GM12891 (cell line): ENCODE measurements around the gene PLA2R1.

Source experiments
- DNase-seq: peaks from one replicate; pipeline ENCODE4 v3.0.0; 2011; ENCODE audit warnings: low spot score; ENCODE audit not compliant: insufficient read length
- FAIRE-seq: peaks from 2 replicates; lab custom pipeline; 2011; peaks lifted over from hg19 to GRCh38; lab: Jason Lieb, UNC
- PAX5 ChIP-seq: IDR thresholded peaks from 2 replicates; pipeline ENCODE4 v1.6.1; 2011; ENCODE audit warnings: low read length, moderate library complexity, mild to moderate bottlenecking; ENCODE audit not compliant: insufficient read depth, severe bottlenecking
- POLR2A ChIP-seq: IDR thresholded peaks from 2 replicates; pipeline ENCODE4 v1.6.1; 2011; ENCODE audit warnings: low read depth, low read length, control low read depth
- POLR2AphosphoS5 ChIP-seq: IDR thresholded peaks from 2 replicates; pipeline ENCODE4 v1.6.1; 2011; ENCODE audit warnings: low read depth, low read length, control low read depth
- POU2F2 ChIP-seq: IDR thresholded peaks from 2 replicates; pipeline ENCODE4 v1.6.1; 2011; ENCODE audit warnings: low read depth, mild to moderate bottlenecking, control low read depth, low read length, moderate library complexity
- SPI1 ChIP-seq: IDR thresholded peaks from 2 replicates; pipeline ENCODE4 v1.6.1; 2011; ENCODE audit warnings: low read depth, low read length, control low read depth
- TAF1 ChIP-seq: IDR thresholded peaks from 2 replicates; pipeline ENCODE4 v1.6.1; 2011; ENCODE audit warnings: low read depth, low read length, control low read depth

PLA2R1 gene

GRCh38 chr2:160092445-160092844 is 30.0 kb upstream of the PLA2R1 start:
- no peak for FAIRE-seq

GRCh38 chr2:160091381-160091780 is 29.0 kb upstream of the PLA2R1 start:
- no peak for FAIRE-seq
- no peak for DNase-seq
- TF ChIP-seq PAX5 (no peak), TAF1 (no peak), POU2F2 (no peak), POLR2AphosphoS5 (no peak), SPI1 (no peak), POLR2A (no peak)

More at GRCh38 chr2:160092445-160092844, 30.0 kb upstream of the PLA2R1 start:
- DNase-seq, result no peak
- TF ChIP-seq TAF1 (no peak), POLR2A (no peak), POU2F2 (no peak), POLR2AphosphoS5 (no peak), PAX5 (no peak), SPI1 (no peak)

GRCh38 chr2:160087854-160088745 is 25.7 kb upstream of the PLA2R1 start:
- DNase-seq (no peak), FAIRE-seq (no peak)
- TF ChIP-seq POLR2A, result no peak
- TF ChIP-seq POU2F2, result no peak
- no peak for TF ChIP-seq TAF1
- TF ChIP-seq POLR2AphosphoS5, result no peak
- no peak for TF ChIP-seq SPI1
- TF ChIP-seq PAX5, result no peak

GRCh38 chr2:160085662-160086061 is 23.2 kb upstream of the PLA2R1 start:
- no peak for FAIRE-seq

GRCh38 chr2:160077912-160078810 is 15.7 kb upstream of the PLA2R1 start:
- TF ChIP-seq PAX5 (no peak), POLR2AphosphoS5 (no peak), POLR2A (no peak), POU2F2 (no peak)
- FAIRE-seq (no peak), DNase-seq (no peak)

More at GRCh38 chr2:160085662-160086061, 23.2 kb upstream of the PLA2R1 start:
- TF ChIP-seq POLR2AphosphoS5 (no peak), POU2F2 (no peak), SPI1 (no peak), POLR2A (no peak), PAX5 (no peak), TAF1 (no peak)
- no peak for DNase-seq

GRCh38 chr2:160076914-160077313 is 14.5 kb upstream of the PLA2R1 start:
- DNase-seq (no peak), FAIRE-seq (no peak)
- TF ChIP-seq PAX5 (no peak), POLR2A (no peak), POU2F2 (no peak), SPI1 (no peak), TAF1 (no peak), POLR2AphosphoS5 (no peak)

GRCh38 chr2:160076241-160076640 is 13.8 kb upstream of the PLA2R1 start:
- no peak for FAIRE-seq
- TF ChIP-seq POLR2A (no peak), PAX5 (no peak)
- DNase-seq, result no peak

- TF ChIP-seq TAF1 (no peak), SPI1 (no peak), PAX5 (no peak), POU2F2 (no peak), POLR2AphosphoS5 (no peak), POLR2A (no peak)
- DNase-seq (no peak), FAIRE-seq (no peak)
These were observed 12.8 kb upstream of the PLA2R1 start for GRCh38 chr2:160075171-160075570.

- no peak for TF ChIP-seq POLR2A
- TF ChIP-seq TAF1, result no peak
- TF ChIP-seq SPI1, result no peak
- no peak for TF ChIP-seq POLR2AphosphoS5
- TF ChIP-seq PAX5, result no peak
- no peak for TF ChIP-seq POU2F2
- no peak for DNase-seq
- no peak for FAIRE-seq
These were observed 11.0 kb upstream of the PLA2R1 start for GRCh38 chr2:160073284-160073888.
